Measurements from ENCODE around the gene TNK2. TPM values are rescaled to one million over a fixed set of nuclear protein-coding genes. Genes with fewer than 3 reads are reported as not detected.

The TNK2 gene
- total and polyA plus RNA-seq, 2 of the 13 experiments (the other 11 are each of a cell fraction or from before 2014, with no cell fraction given): 4.6 to 5.8 TPM

DNA sequence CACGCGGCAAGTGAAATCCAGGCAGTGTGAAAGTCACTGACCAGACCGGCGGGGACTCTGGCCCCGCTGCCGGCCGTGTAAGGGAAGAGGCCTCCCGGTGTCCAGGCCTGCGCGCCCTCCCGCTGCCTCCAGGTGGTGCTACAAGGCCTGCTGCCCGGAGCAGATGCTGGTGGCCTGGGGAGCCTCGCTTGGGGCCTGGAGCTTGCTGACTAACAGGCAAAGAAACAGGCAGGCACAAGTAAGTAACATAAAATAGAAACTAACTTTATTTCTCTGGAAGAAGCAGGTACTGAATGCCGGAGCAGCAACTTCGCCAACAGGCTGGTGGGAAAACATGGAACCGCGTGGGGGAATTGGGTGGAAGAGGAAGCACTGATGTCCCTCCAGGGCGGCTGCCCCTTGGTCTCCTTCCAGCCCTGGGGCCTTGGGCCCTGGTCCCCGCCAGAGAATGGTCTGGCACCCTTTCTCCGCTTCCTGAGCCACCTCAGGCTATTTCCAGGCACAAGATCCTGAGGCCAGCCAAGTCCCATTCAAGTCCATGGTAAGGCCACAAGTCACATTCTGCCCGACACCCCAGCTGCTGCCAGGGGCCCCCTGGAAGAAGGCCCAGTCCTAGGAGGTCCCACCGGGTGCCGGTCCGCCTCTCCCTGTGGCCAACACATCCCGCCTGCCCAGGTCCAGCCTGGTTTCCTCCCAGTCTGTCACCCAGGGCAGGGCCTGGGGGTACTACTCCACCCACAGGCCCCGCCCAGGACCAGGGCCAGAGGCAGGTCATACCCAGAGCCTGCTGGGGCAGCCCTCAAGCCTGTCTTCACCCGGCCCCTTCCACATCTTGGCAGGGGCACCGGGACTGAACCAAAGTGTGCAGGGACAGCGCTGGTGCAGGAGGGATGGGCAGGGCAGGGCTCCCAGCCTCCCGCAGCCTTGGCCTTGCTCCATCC lies 45.0 kb downstream of the TNK2 start (continued):
- TF ChIP-seq, protein P1, sequence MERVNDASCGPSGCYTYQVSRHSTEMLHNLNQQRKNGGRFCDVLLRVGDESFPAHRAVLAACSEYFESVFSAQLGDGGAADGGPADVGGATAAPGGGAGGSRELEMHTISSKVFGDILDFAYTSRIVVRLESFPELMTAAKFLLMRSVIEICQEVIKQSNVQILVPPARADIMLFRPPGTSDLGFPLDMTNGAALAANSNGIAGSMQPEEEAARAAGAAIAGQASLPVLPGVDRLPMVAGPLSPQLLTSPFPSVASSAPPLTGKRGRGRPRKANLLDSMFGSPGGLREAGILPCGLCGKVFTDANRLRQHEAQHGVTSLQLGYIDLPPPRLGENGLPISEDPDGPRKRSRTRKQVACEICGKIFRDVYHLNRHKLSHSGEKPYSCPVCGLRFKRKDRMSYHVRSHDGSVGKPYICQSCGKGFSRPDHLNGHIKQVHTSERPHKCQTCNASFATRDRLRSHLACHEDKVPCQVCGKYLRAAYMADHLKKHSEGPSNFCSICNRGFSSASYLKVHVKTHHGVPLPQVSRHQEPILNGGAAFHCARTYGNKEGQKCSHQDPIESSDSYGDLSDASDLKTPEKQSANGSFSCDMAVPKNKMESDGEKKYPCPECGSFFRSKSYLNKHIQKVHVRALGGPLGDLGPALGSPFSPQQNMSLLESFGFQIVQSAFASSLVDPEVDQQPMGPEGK (CRISPR knock-in tag; IDR thresholded peaks at IDR 0.05): peak; percentile 50
- TF ChIP-seq, protein P2, sequence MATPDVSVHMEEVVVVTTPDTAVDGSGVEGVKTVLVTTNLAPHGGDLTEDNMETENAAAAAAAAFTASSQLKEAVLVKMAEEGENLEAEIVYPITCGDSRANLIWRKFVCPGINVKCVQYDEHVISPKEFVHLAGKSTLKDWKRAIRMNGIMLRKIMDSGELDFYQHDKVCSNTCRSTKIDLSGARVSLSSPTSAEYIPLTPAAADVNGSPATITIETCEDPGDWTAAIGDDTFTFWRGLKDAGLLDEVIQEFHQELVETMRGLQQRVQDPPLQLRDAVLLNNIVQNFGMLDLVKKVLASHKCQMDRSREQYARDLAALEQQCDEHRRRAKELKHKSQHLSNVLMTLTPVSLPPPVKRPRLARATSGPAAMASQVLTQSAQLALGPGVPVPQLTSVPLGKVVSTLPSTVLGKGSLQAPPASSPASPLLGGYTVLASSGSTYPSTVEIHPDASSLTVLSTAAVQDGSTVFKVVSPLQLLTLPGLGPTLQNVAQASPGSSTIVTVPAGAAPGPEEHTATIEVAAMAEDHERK (CRISPR knock-in tag; IDR thresholded peaks at IDR 0.05; ENCODE audit: low read depth): no peak
- TF ChIP-seq ZNF556 (CRISPR knock-in tag; IDR thresholded peaks at IDR 0.05; ENCODE audit: borderline replicate concordance) (peak; percentile 37; the same call in 1 of the 2 replicates), IRF2 (CRISPR knock-in tag; IDR thresholded peaks at IDR 0.05) (peak; percentile 66), NFE2 (CRISPR knock-in tag; IDR thresholded peaks at IDR 0.05) (no peak), YEATS2 (CRISPR knock-in tag; IDR thresholded peaks at IDR 0.05; ENCODE audit: borderline replicate concordance) (no peak), TARDBP (CRISPR knock-in tag; IDR thresholded peaks at IDR 0.05) (no peak), PHB2 (IDR thresholded peaks at IDR 0.05; ENCODE audit: partially characterized antibody) (no peak), ZFP62 (CRISPR knock-in tag; IDR thresholded peaks at IDR 0.05) (no peak), ZFP90 (CRISPR knock-in tag; IDR thresholded peaks at IDR 0.05; ENCODE audit: borderline replicate concordance) (peak; percentile 80; the same call in 1 of the 2 replicates), ZNF256 (CRISPR knock-in tag; conservative IDR thresholded peaks at IDR 0.05) (no peak), MED13 (CRISPR knock-in tag; IDR thresholded peaks at IDR 0.05) (no peak), ZNF24 (IDR thresholded peaks at IDR 0.05) (no peak), NCOA1 (CRISPR knock-in tag; IDR thresholded peaks at IDR 0.05) (no peak), NR2F1 (CRISPR knock-in tag; IDR thresholded peaks at IDR 0.05) (no peak), RFX1 (IDR thresholded peaks at IDR 0.05) (no peak), ZNF615 (CRISPR knock-in tag; IDR thresholded peaks at IDR 0.05; ENCODE audit: borderline replicate concordance) (no peak), NCOA5 (CRISPR knock-in tag; IDR thresholded peaks at IDR 0.05) (no peak), SMARCC2 (IDR thresholded peaks at IDR 0.05) (no peak), MAFG (CRISPR knock-in tag; IDR thresholded peaks at IDR 0.05) (no peak), XRCC5 (optimal IDR thresholded peaks at IDR 0.05; ENCODE audit: low read length) (peak; percentile 89)
- TF ChIP-seq, protein P3, sequence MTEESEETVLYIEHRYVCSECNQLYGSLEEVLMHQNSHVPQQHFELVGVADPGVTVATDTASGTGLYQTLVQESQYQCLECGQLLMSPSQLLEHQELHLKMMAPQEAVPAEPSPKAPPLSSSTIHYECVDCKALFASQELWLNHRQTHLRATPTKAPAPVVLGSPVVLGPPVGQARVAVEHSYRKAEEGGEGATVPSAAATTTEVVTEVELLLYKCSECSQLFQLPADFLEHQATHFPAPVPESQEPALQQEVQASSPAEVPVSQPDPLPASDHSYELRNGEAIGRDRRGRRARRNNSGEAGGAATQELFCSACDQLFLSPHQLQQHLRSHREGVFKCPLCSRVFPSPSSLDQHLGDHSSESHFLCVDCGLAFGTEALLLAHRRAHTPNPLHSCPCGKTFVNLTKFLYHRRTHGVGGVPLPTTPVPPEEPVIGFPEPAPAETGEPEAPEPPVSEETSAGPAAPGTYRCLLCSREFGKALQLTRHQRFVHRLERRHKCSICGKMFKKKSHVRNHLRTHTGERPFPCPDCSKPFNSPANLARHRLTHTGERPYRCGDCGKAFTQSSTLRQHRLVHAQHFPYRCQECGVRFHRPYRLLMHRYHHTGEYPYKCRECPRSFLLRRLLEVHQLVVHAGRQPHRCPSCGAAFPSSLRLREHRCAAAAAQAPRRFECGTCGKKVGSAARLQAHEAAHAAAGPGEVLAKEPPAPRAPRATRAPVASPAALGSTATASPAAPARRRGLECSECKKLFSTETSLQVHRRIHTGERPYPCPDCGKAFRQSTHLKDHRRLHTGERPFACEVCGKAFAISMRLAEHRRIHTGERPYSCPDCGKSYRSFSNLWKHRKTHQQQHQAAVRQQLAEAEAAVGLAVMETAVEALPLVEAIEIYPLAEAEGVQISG (CRISPR knock-in tag; IDR thresholded peaks at IDR 0.05): 0 out of 2 replicates have a peak, but pooled peaks have one; percentile 34
- TF ChIP-seq, protein P4, sequence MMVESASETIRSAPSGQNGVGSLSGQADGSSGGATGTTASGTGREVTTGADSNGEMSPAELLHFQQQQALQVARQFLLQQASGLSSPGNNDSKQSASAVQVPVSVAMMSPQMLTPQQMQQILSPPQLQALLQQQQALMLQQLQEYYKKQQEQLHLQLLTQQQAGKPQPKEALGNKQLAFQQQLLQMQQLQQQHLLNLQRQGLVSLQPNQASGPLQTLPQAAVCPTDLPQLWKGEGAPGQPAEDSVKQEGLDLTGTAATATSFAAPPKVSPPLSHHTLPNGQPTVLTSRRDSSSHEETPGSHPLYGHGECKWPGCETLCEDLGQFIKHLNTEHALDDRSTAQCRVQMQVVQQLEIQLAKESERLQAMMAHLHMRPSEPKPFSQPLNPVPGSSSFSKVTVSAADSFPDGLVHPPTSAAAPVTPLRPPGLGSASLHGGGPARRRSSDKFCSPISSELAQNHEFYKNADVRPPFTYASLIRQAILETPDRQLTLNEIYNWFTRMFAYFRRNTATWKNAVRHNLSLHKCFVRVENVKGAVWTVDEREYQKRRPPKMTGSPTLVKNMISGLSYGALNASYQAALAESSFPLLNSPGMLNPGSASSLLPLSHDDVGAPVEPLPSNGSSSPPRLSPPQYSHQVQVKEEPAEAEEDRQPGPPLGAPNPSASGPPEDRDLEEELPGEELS (CRISPR knock-in tag; IDR thresholded peaks at IDR 0.05): no peak
